Keratinocyte (primary cell): ENCODE data around the gene SFXN2.

Experiments
- CTCF ChIP-seq, 3 experiments: IDR thresholded peaks in 1 of 3; conservative IDR thresholded peaks in 1 of 3; optimal IDR thresholded peaks in 1 of 3; 2 replicates in 2 of 3; 3 replicates in 1 of 3; pipeline versions ENCODE3 to v1.5.1; 2011; ENCODE audit warnings: low read length in 3 of 3, mild to moderate bottlenecking in 3 of 3, moderate library complexity in 2 of 3, control low read depth in 1 of 3, inconsistent platforms in 1 of 3; ENCODE audit not compliant: insufficient read depth in 2 of 3; ENCODE audit errors: extremely low read depth in 1 of 3
- EZH2 ChIP-seq: IDR thresholded peaks from one replicate; pipeline ENCODE4 v1.6.1; 2012; ENCODE audit warnings: inconsistent platforms, mild to moderate bottlenecking, low read length, moderate library complexity

GRCh38 chr10:102735065-102735562 lies 20.7 kb downstream of the SFXN2 start:
- TF ChIP-seq CTCF (optimal IDR thresholded peaks at IDR 0.05 in 1 of 3, IDR thresholded peaks at IDR 0.05 in 1 of 3, conservative IDR thresholded peaks at IDR 0.05 in 1 of 3; ENCODE audit: extremely low read depth in 1 of 3, insufficient read depth in 2 of 3, low read length in 3 of 3) (no peak), EZH2 (no peak)
